PC-3 (cell line): ENCODE data around the gene CTCFL. TPM values are rescaled to one million over a fixed set of nuclear protein-coding genes. Genes with fewer than 3 reads are reported as not detected.

Experiments
- ATAC-seq: fragments of 200-7000 bp; cut with Tn5 transposase; 2 replicates; pipeline ENCODE4 v1.9.1; 2020; ENCODE audit warnings: mild to moderate bottlenecking, moderate library complexity
- BruUV-seq: library from RNA; stranded (reverse); fragments of 400-500 nt; replicated peaks from 2 replicates; lab custom pipeline; 2021; lab: Mats Ljungman, UMichigan
- CTCF ChIA-PET: fragments of 300-600 bp; sonication (Branson Sonifier 250); formaldehyde crosslinking; loops from one replicate; lab custom pipeline; 2022; ENCODE audit warnings: antibody characterized with exemption; lab: Charles Lee
- POLR2A ChIA-PET: fragments of 300-600 bp; sonication (Branson Sonifier 250); formaldehyde crosslinking; loops from one replicate; lab custom pipeline; 2022; ENCODE audit warnings: antibody characterized with exemption; ENCODE audit not compliant: unreplicated experiment; lab: Charles Lee
- DNase-seq: peaks from one replicate; pipeline ENCODE4 v3.0.0-alpha.2; 2015
- H2AFZ ChIP-seq: fragments of 300-600 bp; sonication (generic); 2 replicates; pipeline ENCODE4 v1.6.0; 2016; ENCODE audit warnings: antibody characterized with exemption, low read length
- H3F3A ChIP-seq: fragments of 300-600 bp; sonication (generic); one replicate; pipeline ENCODE4 v1.6.0; 2017; ENCODE audit warnings: antibody characterized with exemption, low read length, control low read depth, mild to moderate bottlenecking; ENCODE audit not compliant: unreplicated experiment
- H3K27ac ChIP-seq: fragments of 300-600 bp; sonication (generic); 2 replicates; pipeline ENCODE4 v1.5.1; 2016; ENCODE audit warnings: mild to moderate bottlenecking, low read length
- H3K27me3 ChIP-seq: fragments of 300-600 bp; sonication (generic); 2 replicates; pipeline ENCODE4 v1.6.1; 2016; ENCODE audit warnings: low read length, mixed read lengths
- H3K36me3 ChIP-seq: fragments of 300-600 bp; sonication (generic); 2 replicates; pipeline ENCODE4 v1.6.1; 2016; ENCODE audit warnings: low read depth, mixed run types, low read length, mixed read lengths
- H3K4me1 ChIP-seq: fragments of 300-600 bp; sonication (generic); 2 replicates; pipeline ENCODE4 v1.5.1; 2016; ENCODE audit warnings: low read length; ENCODE audit not compliant: insufficient read depth
- H3K4me2 ChIP-seq: fragments of 300-600 bp; sonication (generic); 2 replicates; pipeline ENCODE4 v1.6.0; 2016; ENCODE audit warnings: low read length
- H3K4me3 ChIP-seq: fragments of 300-600 bp; sonication (generic); 2 replicates; pipeline ENCODE4 v1.5.1; 2016; ENCODE audit warnings: mild to moderate bottlenecking, low read length, mixed read lengths
- H3K79me2 ChIP-seq: fragments of 300-600 bp; sonication (generic); 2 replicates; pipeline ENCODE4 v1.6.1; 2017; ENCODE audit warnings: low read length, mixed read lengths
- H3K9ac ChIP-seq: fragments of 300-600 bp; sonication (generic); 2 replicates; pipeline ENCODE4 v1.6.0; 2016; ENCODE audit warnings: mild to moderate bottlenecking, low read length
- H3K9me2 ChIP-seq: fragments of 300-600 bp; sonication (generic); replicated peaks from 2 replicates; pipeline ENCODE4 v1.6.1; 2016; ENCODE audit warnings: mixed run types, low read length, mixed read lengths
- H3K9me3 ChIP-seq: fragments of 300-600 bp; sonication (generic); 2 replicates; pipeline ENCODE4 v1.6.1; 2016; ENCODE audit warnings: low read length, mixed read lengths
- H4K20me1 ChIP-seq: fragments of 300-600 bp; sonication (generic); 2 replicates; pipeline ENCODE4 v1.6.1; 2016; ENCODE audit warnings: low read length, mixed read lengths
- CTCF ChIP-seq: fragments of 300-600 bp; sonication (generic); conservative IDR thresholded peaks from 2 replicates; pipeline ENCODE4 v1.5.1; 2017; ENCODE audit warnings: antibody characterized with exemption, low read depth, mild to moderate bottlenecking, low read length
- EZH2 ChIP-seq: fragments of 300-600 bp; sonication (generic); IDR thresholded peaks from one replicate; pipeline ENCODE4 v1.6.1; 2017; ENCODE audit warnings: antibody characterized with exemption, mild to moderate bottlenecking, low read length; ENCODE audit not compliant: unreplicated experiment
- EZH2phosphoT487 ChIP-seq: fragments of 300-600 bp; sonication (generic); IDR thresholded peaks from 2 replicates; pipeline ENCODE4 v1.6.1; 2018; ENCODE audit warnings: mild to moderate bottlenecking, antibody characterized with exemption, low read length, borderline replicate concordance
- intact Hi-C: fragments of 100-400 bp; cut with micrococcal nuclease; formaldehyde crosslinking; loops from 2 replicates; pipeline ENCODE4 v1.9.0; 2023
- total RNA-seq: library from RNA; depleted of rRNA; stranded (reverse); fragments of >200 nt; gene quantifications from 2 replicates; pipeline ENCODE4 v1.2.3, GENCODE V29; 2014

CTCFL gene
- total RNA-seq, 1 experiment from 2014 or later, result not detected

- CTCF ChIA-PET, result no interaction called here
- H3K27me3 ChIP-seq, result peaks cover 48% of the 10 kb centered on the region
Observed at GRCh38 chr20:57467742-57468141, 57.2 kb downstream of the CTCFL start.

GRCh38 chr20:57465943-57466342 is 59.0 kb downstream of the CTCFL start:
- Histone ChIP-seq H3K9me2 (no peaks in the 10 kb centered on the region), H2AFZ (no peak overlapping the region), H3K27ac (no peak overlapping the region), H3K4me2 (no peak overlapping the region), H3K36me3 (no peaks in the 10 kb centered on the region), H3K27me3 (peaks cover 42% of the 10 kb centered on the region), H3K9me3 (no peaks in the 10 kb centered on the region), H3F3A (no peaks in the 10 kb centered on the region), H3K4me1 (no peaks in the 10 kb centered on the region), H3K9ac (no peak overlapping the region), H4K20me1 (no peaks in the 10 kb centered on the region), H3K4me3 (no peak overlapping the region), H3K79me2 (no peaks in the 10 kb centered on the region)
- no peak for TF ChIP-seq EZH2
- TF ChIP-seq CTCF, result peak; percentile 48; the same call in 1 of the 2 replicates
- TF ChIP-seq EZH2phosphoT487, result no peak
- intact Hi-C loops, result no loop called here
- no TSS peak for BruUV-seq
- ChIA-PET CTCF (no interaction called here), POLR2A (no interaction called here)
- no peak for DNase-seq
- no peak for ATAC-seq

More at GRCh38 chr20:57467742-57468141, 57.2 kb downstream of the CTCFL start:
- no peak overlapping the region for H2AFZ ChIP-seq
- BruUV-seq, result no TSS peak
- no peaks in the 10 kb centered on the region for H4K20me1 ChIP-seq
- peak; percentile 24; the same call in 1 of the 2 replicates for ATAC-seq
- H3K27ac ChIP-seq, result no peak overlapping the region
- no peaks in the 10 kb centered on the region for H3F3A ChIP-seq
- H3K9me2 ChIP-seq, result no peaks in the 10 kb centered on the region
- H3K4me2 ChIP-seq, result no peak overlapping the region
- TF ChIP-seq CTCF (no peak), EZH2phosphoT487 (no peak), EZH2 (no peak)
- H3K4me3 ChIP-seq, result no peak overlapping the region
- POLR2A ChIA-PET, result no interaction called here
- no peaks in the 10 kb centered on the region for H3K79me2 ChIP-seq
- H3K36me3 ChIP-seq, result no peaks in the 10 kb centered on the region
- no peaks in the 10 kb centered on the region for H3K4me1 ChIP-seq
- no peak overlapping the region for H3K9ac ChIP-seq
- no peak for DNase-seq
- intact Hi-C loops, result no loop called here
- no peaks in the 10 kb centered on the region for H3K9me3 ChIP-seq

- no peaks in the 10 kb centered on the region for H3K9me3 ChIP-seq
- no peak overlapping the region for H3K27ac ChIP-seq
- ChIA-PET POLR2A (no interaction called here), CTCF (no interaction called here)
- H3K9me2 ChIP-seq, result no peaks in the 10 kb centered on the region
- no peak overlapping the region for H3K4me3 ChIP-seq
- no peak overlapping the region for H3K9ac ChIP-seq
- intact Hi-C loops, result no loop called here
- H3K4me1 ChIP-seq, result no peaks in the 10 kb centered on the region
- H3K27me3 ChIP-seq, result peaks cover 38% of the 10 kb centered on the region
- no peaks in the 10 kb centered on the region for H3K79me2 ChIP-seq
- BruUV-seq, result no TSS peak
- no peaks in the 10 kb centered on the region for H4K20me1 ChIP-seq
- no peaks in the 10 kb centered on the region for H3K36me3 ChIP-seq
- DNase-seq, result no peak
- TF ChIP-seq CTCF, result no peak
- no peak for TF ChIP-seq EZH2
- no peak overlapping the region for H3K4me2 ChIP-seq
- H3F3A ChIP-seq, result no peaks in the 10 kb centered on the region
- no peak overlapping the region for H2AFZ ChIP-seq
- ATAC-seq, result no peak
Observed at GRCh38 chr20:57465486-57465885, 59.5 kb downstream of the CTCFL start.
